ENCODE measurements around the gene POP5.

DNA sequence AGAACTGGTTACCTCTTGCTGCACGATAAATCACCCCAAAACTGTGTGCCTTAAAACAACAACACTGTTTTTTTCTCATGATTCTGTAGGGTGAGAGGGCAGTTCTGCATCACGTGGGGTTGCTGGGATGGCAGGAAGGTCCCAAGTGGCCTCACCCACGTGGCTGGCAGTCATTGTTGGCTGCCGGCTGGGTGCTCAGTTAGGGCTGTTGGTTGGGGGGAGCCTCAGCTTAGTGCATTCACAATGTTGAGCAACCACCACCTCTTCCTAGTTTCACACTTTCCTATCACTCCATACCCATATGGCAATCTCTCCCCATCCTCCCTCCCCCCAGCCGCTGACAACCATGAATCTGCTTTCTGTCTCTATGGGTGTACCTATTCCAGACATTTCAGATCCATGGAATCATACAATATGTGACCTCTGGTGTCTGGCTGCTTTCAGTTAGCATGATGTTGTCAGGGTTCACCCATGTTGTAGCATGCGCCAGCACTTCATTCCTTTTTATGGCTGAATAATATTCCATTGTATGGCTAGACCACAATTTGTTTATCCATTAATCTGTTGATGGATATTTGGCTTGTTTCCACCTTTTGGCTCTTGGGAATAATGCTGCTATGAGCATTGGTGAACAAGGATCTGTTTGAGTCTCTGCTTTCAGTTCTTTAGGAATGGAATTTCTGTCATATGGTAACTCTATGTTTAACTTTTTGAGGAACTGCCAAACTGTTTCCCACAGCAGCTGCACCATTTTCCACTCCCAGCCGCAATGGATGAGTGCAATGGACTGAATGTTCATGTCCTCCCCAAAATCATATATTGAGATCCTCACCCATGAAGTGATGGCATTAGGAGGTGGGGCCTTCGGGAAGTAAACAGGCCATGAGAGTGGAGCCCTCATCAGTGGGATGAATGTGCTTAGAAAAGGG, 11.2 kb upstream of the POP5 start:
- TF ChIP-seq CTCF (IDR thresholded peaks at IDR 0.05; ENCODE audit: insufficient read depth, low read length, poor library complexity, severe bottlenecking) (no peak), EZH2phosphoT487 (conservative IDR thresholded peaks at IDR 0.05; ENCODE audit: low read length) (no peak)

Measured in SU-DHL-6 (cell line).